Neural cell (in vitro differentiated cells): Measurements from ENCODE around the gene CLCN3. TPM values are rescaled to one million over a fixed set of nuclear protein-coding genes. Genes with fewer than 3 reads are reported as not detected.

Source experiments
- H2AFZ ChIP-seq: fragments of 200-600, 300-800 bp; sonication (generic), shearing (Covaris generic); 2 replicates; pipeline ENCODE4 v1.6.0; 2014; ENCODE audit warnings: low read depth, mild to moderate bottlenecking, antibody characterized with exemption, low read length, moderate library complexity
- H3F3A ChIP-seq: fragments of 200-600 bp; shearing (Covaris generic); 2 replicates; pipeline ENCODE4 v1.6.1; 2016; ENCODE audit warnings: mild to moderate bottlenecking, moderate library complexity, mixed read lengths, antibody characterized with exemption, low read length; ENCODE audit not compliant: insufficient read depth, poor library complexity, severe bottlenecking
- H3K27ac ChIP-seq: fragments of 200-600, 300-800 bp; sonication (generic), shearing (Covaris generic); 2 replicates; pipeline ENCODE4 v1.5.1; 2014; ENCODE audit warnings: mild to moderate bottlenecking, low read length, moderate library complexity
- H3K27me3 ChIP-seq: fragments of 300-800, 200-600 bp; sonication (generic), shearing (Covaris generic); 2 replicates; pipeline ENCODE4 v1.6.0; 2014; ENCODE audit warnings: mild to moderate bottlenecking, low read depth, low read length, moderate library complexity; ENCODE audit not compliant: insufficient read depth
- H3K36me3 ChIP-seq: fragments of 300-800, 200-600 bp; sonication (generic), shearing (Covaris generic); 2 replicates; pipeline ENCODE4 v1.5.1; 2014; ENCODE audit warnings: mild to moderate bottlenecking, antibody characterized with exemption, low read length, moderate library complexity; ENCODE audit not compliant: insufficient read depth
- H3K4me2 ChIP-seq: fragments of 300-800, 200-600 bp; sonication (generic), shearing (Covaris generic); 2 replicates; pipeline ENCODE4 v1.6.0; 2014; ENCODE audit warnings: mild to moderate bottlenecking, low read length
- H3K4me3 ChIP-seq: fragments of 300-800, 200-600 bp; sonication (generic), shearing (Covaris generic); 2 replicates; pipeline ENCODE4 v1.5.1; 2014; ENCODE audit warnings: mild to moderate bottlenecking, low read length, moderate library complexity
- H3K79me2 ChIP-seq: fragments of 200-600 bp; shearing (Covaris generic); replicated peaks from 2 replicates; pipeline ENCODE4 v1.6.0; 2014; ENCODE audit warnings: mild to moderate bottlenecking, low read length, moderate library complexity; ENCODE audit not compliant: insufficient read depth
- H3K9ac ChIP-seq: fragments of 300-800, 200-600 bp; sonication (generic), shearing (Covaris generic); 2 replicates; pipeline ENCODE4 v1.6.1; 2016; ENCODE audit warnings: mild to moderate bottlenecking, low read length, mixed read lengths
- H3K9me2 ChIP-seq: fragments of 200-600 bp; shearing (Covaris generic); 2 replicates; pipeline ENCODE4 v1.6.1; 2016; ENCODE audit warnings: mild to moderate bottlenecking, low read length, mixed read lengths; ENCODE audit not compliant: insufficient read depth
- H3K9me3 ChIP-seq: fragments of 200-600, 300-800 bp; sonication (generic), shearing (Covaris generic); 2 replicates; pipeline ENCODE4 v1.6.1; 2016; ENCODE audit warnings: mild to moderate bottlenecking, mixed run types, low read length, moderate library complexity, mixed read lengths
- H4K20me1 ChIP-seq: fragments of 200-600 bp; shearing (Covaris generic); 2 replicates; pipeline ENCODE4 v1.6.1; 2016; ENCODE audit warnings: mild to moderate bottlenecking, mixed run types; ENCODE audit not compliant: insufficient read depth
- CTCF ChIP-seq: fragments of 450-650 bp; IDR thresholded peaks from 2 replicates; pipeline ENCODE4 v1.5.1; 2014; ENCODE audit warnings: antibody characterized with exemption, mild to moderate bottlenecking, moderate library complexity; ENCODE audit not compliant: poor library complexity, severe bottlenecking
- EP300 ChIP-seq: fragments of 450-650 bp; conservative IDR thresholded peaks from 2 replicates; pipeline ENCODE4 v1.6.1; 2014; ENCODE audit warnings: antibody characterized with exemption, mild to moderate bottlenecking, moderate library complexity; ENCODE audit not compliant: poor library complexity, severe bottlenecking
- EZH2 ChIP-seq: fragments of 200-600, 300-800 bp; shearing (Covaris generic), sonication (generic); IDR thresholded peaks from 2 replicates; pipeline ENCODE4 v1.6.1; 2014; ENCODE audit warnings: antibody characterized with exemption, low read length, borderline replicate concordance, mild to moderate bottlenecking; ENCODE audit not compliant: insufficient read depth, poor library complexity, severe bottlenecking
- MXI1 ChIP-seq: fragments of 450-650 bp; conservative IDR thresholded peaks from 2 replicates; pipeline ENCODE4 v1.6.1; 2014; ENCODE audit warnings: antibody characterized with exemption, mild to moderate bottlenecking; ENCODE audit not compliant: poor library complexity, severe bottlenecking
- POLR2AphosphoS5 ChIP-seq: IDR thresholded peaks from 2 replicates; pipeline ENCODE4 v1.6.1; 2012
- RAD21 ChIP-seq: fragments of 450-650 bp; conservative IDR thresholded peaks from 2 replicates; pipeline ENCODE4 v1.6.1; 2014; ENCODE audit warnings: antibody characterized with exemption, mild to moderate bottlenecking, moderate library complexity
- REST ChIP-seq: IDR thresholded peaks from 2 replicates; pipeline ENCODE4 v1.6.1; 2012; ENCODE audit warnings: borderline replicate concordance
- SMC3 ChIP-seq: fragments of 450-650 bp; conservative IDR thresholded peaks from 2 replicates; pipeline ENCODE4 v1.6.1; 2014; ENCODE audit warnings: antibody characterized with exemption, mild to moderate bottlenecking, moderate library complexity; ENCODE audit not compliant: poor library complexity
- TAF1 ChIP-seq: IDR thresholded peaks from 2 replicates; pipeline ENCODE4 v1.6.1; 2012; ENCODE audit warnings: low read depth
- polyA plus RNA-seq: library from polyadenylated mRNA; depleted of rRNA; stranded (reverse); fragments of >200 nt; gene quantifications from 2 replicates; pipeline ENCODE4 v1.2.3, GENCODE V29; 2014

Gene CLCN3
- polyA plus RNA-seq, 1 donor from 2014 or later, result 68.3 TPM

GRCh38 chr4:169628579-169628978 lies 8.2 kb downstream of the CLCN3 start:
- Histone ChIP-seq H3K4me2 (no peak overlapping the region), H3K9me3 (no peaks in the 10 kb centered on the region), H3F3A (no peaks in the 10 kb centered on the region), H3K27ac (no peak overlapping the region), H3K4me3 (no peak overlapping the region), H3K9ac (no peak overlapping the region), H3K9me2 (no peaks in the 10 kb centered on the region), H4K20me1 (no peaks in the 10 kb centered on the region), H3K27me3 (no peaks in the 10 kb centered on the region), H2AFZ (no peak overlapping the region), H3K79me2 (peaks cover 32% of the 10 kb centered on the region), H3K36me3 (no peaks in the 10 kb centered on the region)
- TF ChIP-seq EP300, result no peak

DNA sequence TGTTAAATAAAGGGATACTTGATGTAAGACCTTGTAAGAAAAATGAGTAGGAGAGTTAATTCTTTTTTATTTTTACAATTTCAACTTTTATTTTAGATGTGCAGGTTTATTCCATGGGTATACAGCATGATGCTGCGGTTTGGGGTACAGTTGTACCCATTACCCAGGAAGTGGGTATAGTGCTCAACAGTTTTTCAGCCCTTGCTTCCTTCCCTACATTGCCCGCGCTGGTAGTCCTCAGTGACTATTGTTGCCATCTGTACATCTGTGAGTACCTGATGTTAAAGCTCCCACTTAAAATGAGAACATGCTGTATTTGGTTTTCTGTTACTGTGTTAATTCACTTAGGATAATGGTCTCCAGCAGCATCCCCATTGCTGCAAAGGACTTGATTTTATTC lies 9.7 kb downstream of the CLCN3 start:
- Histone ChIP-seq H3K27ac (no peak overlapping the region), H3K36me3 (no peaks in the 10 kb centered on the region), H3K27me3 (no peaks in the 10 kb centered on the region), H2AFZ (no peak overlapping the region), H3K79me2 (peaks cover 29% of the 10 kb centered on the region), H3K9me2 (no peaks in the 10 kb centered on the region), H3K9me3 (no peaks in the 10 kb centered on the region), H4K20me1 (no peaks in the 10 kb centered on the region), H3F3A (no peaks in the 10 kb centered on the region), H3K9ac (no peak overlapping the region), H3K4me2 (no peak overlapping the region), H3K4me3 (no peak overlapping the region)
- no peak for TF ChIP-seq TAF1
- TF ChIP-seq EP300, result no peak
- no peak for TF ChIP-seq SMC3
- no peak for TF ChIP-seq POLR2AphosphoS5
- TF ChIP-seq MXI1, result no peak

GRCh38 chr4:169632896-169633295 lies 12.5 kb downstream of the CLCN3 start:
- no peaks in the 10 kb centered on the region for H3K27me3 ChIP-seq
- H4K20me1 ChIP-seq, result no peaks in the 10 kb centered on the region
- no peaks in the 10 kb centered on the region for H3K9me2 ChIP-seq
- H3F3A ChIP-seq, result no peaks in the 10 kb centered on the region
- H2AFZ ChIP-seq, result no peak overlapping the region
- no peak overlapping the region for H3K27ac ChIP-seq
- no peak overlapping the region for H3K4me2 ChIP-seq
- H3K4me3 ChIP-seq, result no peak overlapping the region
- H3K36me3 ChIP-seq, result no peaks in the 10 kb centered on the region
- H3K9me3 ChIP-seq, result no peaks in the 10 kb centered on the region
- H3K9ac ChIP-seq, result no peak overlapping the region
- TF ChIP-seq CTCF (no peak), POLR2AphosphoS5 (no peak), EZH2 (no peak), RAD21 (no peak), REST (no peak), SMC3 (no peak), MXI1 (no peak), TAF1 (no peak), EP300 (no peak)
- H3K79me2 ChIP-seq, result peaks cover 16% of the 10 kb centered on the region
